CD4-positive, CD25-positive, alpha-beta regulatory T cell (primary cell): ENCODE data around the gene LRRC8C. TPM values are rescaled to one million over a fixed set of nuclear protein-coding genes. Genes with fewer than 3 reads are reported as not detected.

Experiments
- ATAC-seq, 2 donors: fragments of 150-1000 bp; cut with Tn5 transposase; one replicate each; pipeline ENCODE4 v1.10.0; 2021; ENCODE audit warnings: low read depth in 2 of 2, moderate number of reproducible peaks in 2 of 2, moderate library complexity in 1 of 2
- DNase-seq, 3 donors: peaks; one replicate each; pipeline versions ENCODE4 v3.0.0 to v3.0.0-alpha.2; 2012 to 2022; ENCODE audit warnings: mixed read lengths in 1 of 3
- H3K27ac ChIP-seq: one replicate; pipeline ENCODE4 v1.7.0; 2013; ENCODE audit warnings: mild to moderate bottlenecking, low read length; ENCODE audit not compliant: insufficient read depth, poor library complexity, severe bottlenecking
- H3K27me3 ChIP-seq: one replicate; pipeline ENCODE4 v1.7.0; 2013; ENCODE audit warnings: low read length; ENCODE audit not compliant: control insufficient read depth, insufficient read depth
- H3K36me3 ChIP-seq: one replicate; pipeline ENCODE4 v1.7.0; 2013; ENCODE audit warnings: mild to moderate bottlenecking, low read length, moderate library complexity; ENCODE audit not compliant: control insufficient read depth, insufficient read depth
- H3K4me1 ChIP-seq: 2 replicates; pipeline ENCODE4 v1.7.0; 2013; ENCODE audit warnings: mild to moderate bottlenecking, low read length; ENCODE audit not compliant: insufficient read depth, control insufficient read depth, poor library complexity, severe bottlenecking
- H3K4me3 ChIP-seq: one replicate; pipeline ENCODE4 v1.7.0; 2013; ENCODE audit warnings: low read depth, mild to moderate bottlenecking, low read length, moderate library complexity
- H3K9me3 ChIP-seq, 2 experiments: 1 replicate in 1 of 2; 2 replicates in 1 of 2; pipeline ENCODE4 v1.7.0; 2013; ENCODE audit warnings: low read length in 2 of 2, mild to moderate bottlenecking in 1 of 2, moderate library complexity in 1 of 2; ENCODE audit not compliant: control insufficient read depth in 2 of 2
- H3K27ac Mint-ChIP-seq, 3 donors: one replicate each; pipeline ENCODE4 v1.8.0; 2020 to 2022; ENCODE audit warnings: mild to moderate bottlenecking in 3 of 3, mixed read lengths in 3 of 3, moderate library complexity in 2 of 3
- H3K27me3 Mint-ChIP-seq: one replicate; pipeline ENCODE4 v1.8.0; 2022; ENCODE audit warnings: mild to moderate bottlenecking, mixed read lengths
- H3K36me3 Mint-ChIP-seq: one replicate; pipeline ENCODE4 v1.8.0; 2020; ENCODE audit warnings: mixed read lengths
- H3K4me1 Mint-ChIP-seq, 4 donors: one replicate each; pipeline ENCODE4 v1.8.0; 2020 to 2022; ENCODE audit warnings: mixed read lengths in 4 of 4, mild to moderate bottlenecking in 1 of 4
- H3K4me3 Mint-ChIP-seq, 4 donors: one replicate each; pipeline ENCODE4 v1.8.0; 2020 to 2022; ENCODE audit warnings: mild to moderate bottlenecking in 4 of 4, mixed read lengths in 4 of 4, moderate library complexity in 3 of 4
- H3K9me3 Mint-ChIP-seq, 7 donors: one replicate each; pipeline ENCODE4 v1.8.0; 2020 to 2022; ENCODE audit warnings: mixed read lengths in 7 of 7, mild to moderate bottlenecking in 3 of 7, moderate library complexity in 2 of 7
- polyA plus RNA-seq, 4 donors: library from polyadenylated mRNA; unstranded; fragments of 300-500 nt; fragmentation: Illumina TruSeq; gene quantifications; one replicate each; pipeline ENCODE4 v1.2.3, GENCODE V29; 2021
- total RNA-seq: library from RNA; stranded (reverse); gene quantifications from one replicate; pipeline ENCODE4 v1.2.3, GENCODE V29; 2022

LRRC8C gene
- total and polyA plus RNA-seq, 5 donors from 2014 or later, result 22.8 to 70.4 (median 24.9) TPM

GRCh38 chr1:89727517-89728312 is 94.8 kb downstream of the LRRC8C start:
- Histone ChIP-seq H3K4me1 (peaks cover 10% of the 10 kb centered on the region), H3K27ac (no peak overlapping the region), H3K9me3 (no peaks in the 10 kb centered on the region), H3K36me3 (no peaks in the 10 kb centered on the region), H3K4me3 (no peak overlapping the region), H3K27me3 (no peaks in the 10 kb centered on the region)
- H3K27ac Mint-ChIP-seq, result peak overlapping the region in 2 of 3 donors; percentile 32 to 85
- peaks cover 0 to 8% (median 0%) of the 10 kb centered on the region in 7 donors for H3K9me3 Mint-ChIP-seq
- H3K4me3 Mint-ChIP-seq, result peak overlapping the region in 1 of 4 donors; percentile 22
- H3K4me1 Mint-ChIP-seq, result peaks cover 32 to 68% (median 50%) of the 10 kb centered on the region in 4 donors
- ATAC-seq, result no peak
- H3K27me3 Mint-ChIP-seq, result no peaks in the 10 kb centered on the region
- DNase-seq, result no peak
- H3K36me3 Mint-ChIP-seq, result peaks cover 16% of the 10 kb centered on the region

GRCh38 chr1:89728381-89728780 is 95.5 kb downstream of the LRRC8C start:
- Mint-ChIP-seq H3K4me1 (peaks cover 35 to 65% (median 48%) of the 10 kb centered on the region in 4 donors), H3K27me3 (no peaks in the 10 kb centered on the region), H3K4me3 (no peak overlapping the region), H3K9me3 (peaks cover 0 to 6% (median 0%) of the 10 kb centered on the region in 7 donors), H3K27ac (no peak overlapping the region), H3K36me3 (peaks cover 16% of the 10 kb centered on the region)
- Histone ChIP-seq H3K4me3 (no peak overlapping the region), H3K9me3 (no peaks in the 10 kb centered on the region), H3K27me3 (no peaks in the 10 kb centered on the region), H3K36me3 (no peaks in the 10 kb centered on the region), H3K27ac (no peak overlapping the region), H3K4me1 (peaks cover 10% of the 10 kb centered on the region)
- no peak for ATAC-seq
- DNase-seq, result no peak

- Mint-ChIP-seq H3K27ac (peak overlapping the region in 1 of 3 donors; percentile 8), H3K36me3 (peaks cover 8% of the 10 kb centered on the region), H3K9me3 (peaks cover 0 to 6% (median 0%) of the 10 kb centered on the region in 7 donors), H3K27me3 (no peaks in the 10 kb centered on the region), H3K4me1 (peaks cover 14 to 39% (median 31%) of the 10 kb centered on the region in 4 donors), H3K4me3 (no peak overlapping the region)
- no peaks in the 10 kb centered on the region for H3K9me3 ChIP-seq
- H3K36me3 ChIP-seq, result no peaks in the 10 kb centered on the region
- ATAC-seq (no peak), DNase-seq (no peak)
- H3K27ac ChIP-seq, result no peak overlapping the region
- peaks cover 5% of the 10 kb centered on the region for H3K4me1 ChIP-seq
- H3K27me3 ChIP-seq, result no peaks in the 10 kb centered on the region
- no peak overlapping the region for H3K4me3 ChIP-seq
These were observed 99.3 kb downstream of the LRRC8C start for GRCh38 chr1:89732206-89732605.

GRCh38 chr1:89732643-89733222 is 99.8 kb downstream of the LRRC8C start:
- peaks cover 5% of the 10 kb centered on the region for H3K4me1 ChIP-seq
- peaks cover 5% of the 10 kb centered on the region for H3K36me3 Mint-ChIP-seq
- ATAC-seq (no peak), DNase-seq (no peak)
- H3K4me3 ChIP-seq, result no peak overlapping the region
- H3K9me3 Mint-ChIP-seq, result peaks cover 0 to 6% (median 0%) of the 10 kb centered on the region in 7 donors
- H3K27me3 ChIP-seq, result no peaks in the 10 kb centered on the region
- no peak overlapping the region for H3K27ac ChIP-seq
- no peaks in the 10 kb centered on the region for H3K36me3 ChIP-seq
- H3K27me3 Mint-ChIP-seq, result no peaks in the 10 kb centered on the region
- H3K27ac Mint-ChIP-seq, result no peak overlapping the region
- no peak overlapping the region for H3K4me3 Mint-ChIP-seq
- no peaks in the 10 kb centered on the region for H3K9me3 ChIP-seq
- peaks cover 15 to 36% (median 27%) of the 10 kb centered on the region in 4 donors for H3K4me1 Mint-ChIP-seq

- H3K27ac Mint-ChIP-seq, result no peak overlapping the region
- peaks cover 2% of the 10 kb centered on the region for H3K4me1 ChIP-seq
These were observed 100.8 kb downstream of the LRRC8C start for GRCh38 chr1:89733748-89734147.

GRCh38 chr1:89734442-89734841 is 101.5 kb downstream of the LRRC8C start:
- Mint-ChIP-seq H3K4me3 (no peak overlapping the region), H3K27me3 (peaks cover 4% of the 10 kb centered on the region)
- no peaks in the 10 kb centered on the region for H3K9me3 ChIP-seq

More at GRCh38 chr1:89733748-89734147, 100.8 kb downstream of the LRRC8C start:
- no peaks in the 10 kb centered on the region for H3K36me3 ChIP-seq
- H3K9me3 ChIP-seq, result no peaks in the 10 kb centered on the region
- H3K27me3 ChIP-seq, result no peaks in the 10 kb centered on the region
- H3K27me3 Mint-ChIP-seq, result no peaks in the 10 kb centered on the region
- H3K27ac ChIP-seq, result no peak overlapping the region
- ATAC-seq, result no peak
- no peak overlapping the region for H3K4me3 Mint-ChIP-seq
- H3K4me1 Mint-ChIP-seq, result peaks cover 19 to 34% (median 26%) of the 10 kb centered on the region in 4 donors
- H3K4me3 ChIP-seq, result no peak overlapping the region
- H3K9me3 Mint-ChIP-seq, result peaks cover 0 to 5% (median 0%) of the 10 kb centered on the region in 7 donors
- no peaks in the 10 kb centered on the region for H3K36me3 Mint-ChIP-seq
- DNase-seq, result no peak

GRCh38 chr1:89735479-89735878 is 102.6 kb downstream of the LRRC8C start:
- H3K27me3 Mint-ChIP-seq, result peaks cover 4% of the 10 kb centered on the region
- Histone ChIP-seq H3K9me3 (no peaks in the 10 kb centered on the region), H3K27ac (no peak overlapping the region), H3K36me3 (no peaks in the 10 kb centered on the region), H3K4me3 (no peak overlapping the region), H3K27me3 (no peaks in the 10 kb centered on the region), H3K4me1 (peaks cover 19% of the 10 kb centered on the region)
- DNase-seq (no peak), ATAC-seq (no peak)
- peaks cover 0 to 5% (median 0%) of the 10 kb centered on the region in 7 donors for H3K9me3 Mint-ChIP-seq
- H3K27ac Mint-ChIP-seq, result no peak overlapping the region
- peaks cover 28 to 49% (median 39%) of the 10 kb centered on the region in 4 donors for H3K4me1 Mint-ChIP-seq
- no peak overlapping the region for H3K4me3 Mint-ChIP-seq
- no peaks in the 10 kb centered on the region for H3K36me3 Mint-ChIP-seq

More at GRCh38 chr1:89734442-89734841, 101.5 kb downstream of the LRRC8C start:
- Mint-ChIP-seq H3K4me1 (peaks cover 19 to 39% (median 29%) of the 10 kb centered on the region in 4 donors), H3K27ac (peak overlapping the region in 1 of 3 donors; percentile 19), H3K36me3 (no peaks in the 10 kb centered on the region), H3K9me3 (peaks cover 0 to 5% (median 0%) of the 10 kb centered on the region in 7 donors)
- H3K4me1 ChIP-seq, result peaks cover 9% of the 10 kb centered on the region
- no peak overlapping the region for H3K27ac ChIP-seq
- no peaks in the 10 kb centered on the region for H3K36me3 ChIP-seq
- DNase-seq (no peak), ATAC-seq (no peak)
- no peak overlapping the region for H3K4me3 ChIP-seq
- H3K27me3 ChIP-seq, result no peaks in the 10 kb centered on the region
